IMR-90 (cell line): ENCODE data around the gene SCARF2. TPM values are rescaled to one million over a fixed set of nuclear protein-coding genes. Genes with fewer than 3 reads are reported as not detected.

Source experiments
- ATAC-seq: fragments of 200-7000 bp; cut with Tn5 transposase; 2 replicates; pipeline ENCODE4 v1.9.1; 2020; ENCODE audit warnings: low read depth, mild to moderate bottlenecking, moderate library complexity
- BruUV-seq: library from RNA; stranded (reverse); fragments of 400-500 nt; replicated peaks from 2 replicates; lab custom pipeline; 2021; lab: Mats Ljungman, UMichigan
- CTCF ChIA-PET: fragments of 300-600 bp; formaldehyde crosslinking; extraction: SDS; loops from one replicate; lab custom pipeline; 2021; ENCODE audit warnings: antibody characterized with exemption; lab: Yijun Ruan, JAX
- POLR2A ChIA-PET: fragments of 300-600 bp; sonication (Branson Sonifier 250); formaldehyde crosslinking; loops from one replicate; lab custom pipeline; 2022; ENCODE audit warnings: antibody characterized with exemption; ENCODE audit not compliant: unreplicated experiment; lab: Charles Lee
- DNase-seq: peaks from one replicate; pipeline ENCODE4 v3.0.0; 2013
- H2AFZ ChIP-seq: replicated peaks from 2 replicates; pipeline ENCODE3; 2013; ENCODE audit warnings: low read length, mild to moderate bottlenecking; ENCODE audit not compliant: poor library complexity
- H2AK5ac ChIP-seq: 2 replicates; pipeline ENCODE4 v1.6.1; 2013; ENCODE audit warnings: low read depth, low read length, inconsistent platforms
- H2AK9ac ChIP-seq: replicated peaks from 2 replicates; pipeline ENCODE3; 2013; ENCODE audit warnings: mild to moderate bottlenecking, low read depth, low read length, moderate library complexity; ENCODE audit not compliant: poor library complexity
- H2BK120ac ChIP-seq: 2 replicates; pipeline ENCODE4 v1.6.1; 2013; ENCODE audit warnings: low read depth, low read length, inconsistent platforms
- H2BK15ac ChIP-seq: 3 replicates; pipeline ENCODE4 v1.6.1; 2013; ENCODE audit warnings: low read depth, low read length, inconsistent platforms
- H2BK20ac ChIP-seq: 2 replicates; pipeline ENCODE4 v1.6.1; 2013; ENCODE audit warnings: low read depth, mild to moderate bottlenecking, inconsistent platforms, low read length, moderate library complexity
- H2BK5ac ChIP-seq: 2 replicates; pipeline ENCODE4 v1.6.1; 2013; ENCODE audit warnings: mild to moderate bottlenecking, low read depth, low read length, inconsistent platforms; ENCODE audit not compliant: poor library complexity, severe bottlenecking
- H3K14ac ChIP-seq: replicated peaks from 2 replicates; pipeline ENCODE4 v1.6.1; 2013; ENCODE audit warnings: low read depth, low read length, inconsistent platforms
- H3K18ac ChIP-seq: 2 replicates; pipeline ENCODE4 v1.6.1; 2013; ENCODE audit warnings: low read depth, low read length, control low read depth
- H3K23ac ChIP-seq: 2 replicates; pipeline ENCODE4 v1.6.1; 2013; ENCODE audit warnings: low read depth, low read length, inconsistent platforms
- H3K27ac ChIP-seq: 2 replicates; pipeline ENCODE4 v1.5.1; 2013; ENCODE audit warnings: mild to moderate bottlenecking, control low read depth, low read length; ENCODE audit not compliant: insufficient read depth
- H3K27me3 ChIP-seq: 2 replicates; pipeline ENCODE4 v1.6.1; 2013; ENCODE audit warnings: low read length; ENCODE audit not compliant: control insufficient read depth, insufficient read depth
- H3K36me3 ChIP-seq: 2 replicates; pipeline ENCODE4 v1.6.1; 2013; ENCODE audit warnings: low read length, mixed read lengths; ENCODE audit not compliant: control insufficient read depth, insufficient read depth
- H3K4ac ChIP-seq: 2 replicates; pipeline ENCODE4 v1.6.1; 2013; ENCODE audit warnings: low read depth, low read length, inconsistent platforms
- H3K4me1 ChIP-seq: 2 replicates; pipeline ENCODE4 v1.6.1; 2013; ENCODE audit warnings: low read length, mixed read lengths; ENCODE audit not compliant: control insufficient read depth, insufficient read depth
- H3K4me2 ChIP-seq: 2 replicates; pipeline ENCODE4 v1.6.1; 2013; ENCODE audit warnings: low read depth, mild to moderate bottlenecking, control low read depth, low read length, moderate library complexity
- H3K4me3 ChIP-seq: 2 replicates; pipeline ENCODE4 v1.5.1; 2013; ENCODE audit warnings: low read depth, mild to moderate bottlenecking, control low read depth, low read length, moderate library complexity; ENCODE audit not compliant: insufficient read depth
- H3K56ac ChIP-seq: 2 replicates; pipeline ENCODE4 v1.6.1; 2013; ENCODE audit warnings: low read length, inconsistent platforms; ENCODE audit not compliant: insufficient read depth; ENCODE audit errors: extremely low read depth
- H3K79me1 ChIP-seq, 2 experiments: 2 replicates each; pipeline ENCODE4 v1.6.1; 2013; ENCODE audit warnings: low read length in 2 of 2, inconsistent platforms in 1 of 2, low read depth in 1 of 2
- H3K9ac ChIP-seq: 2 replicates; pipeline ENCODE4 v1.6.1; 2013; ENCODE audit warnings: low read depth, low read length, control low read depth
- H3K9me1 ChIP-seq: 2 replicates; pipeline ENCODE4 v1.6.1; 2013; ENCODE audit warnings: low read length, inconsistent platforms; ENCODE audit not compliant: insufficient read depth
- H3K9me3 ChIP-seq: 2 replicates; pipeline ENCODE4 v1.6.1; 2013; ENCODE audit warnings: low read length; ENCODE audit not compliant: control insufficient read depth, insufficient read depth
- H4K20me1 ChIP-seq: 2 replicates; pipeline ENCODE4 v1.6.1; 2013; ENCODE audit warnings: low read length, inconsistent platforms; ENCODE audit not compliant: insufficient read depth
- H4K5ac ChIP-seq: 2 replicates; pipeline ENCODE4 v1.6.1; 2013; ENCODE audit warnings: mild to moderate bottlenecking, low read depth, low read length, control low read depth
- H4K8ac ChIP-seq, 2 experiments: 2 replicates each; pipeline ENCODE4 v1.6.1; 2013; ENCODE audit warnings: low read depth in 2 of 2, low read length in 2 of 2, control low read depth in 1 of 2, inconsistent platforms in 1 of 2
- H4K91ac ChIP-seq: 2 replicates; pipeline ENCODE4 v1.6.1; 2013; ENCODE audit warnings: low read depth, low read length, inconsistent platforms; ENCODE audit not compliant: insufficient read depth
- BHLHE40 ChIP-seq: fragments of 150-350 bp; IDR thresholded peaks from 2 replicates; pipeline ENCODE4 v1.6.1; 2016; ENCODE audit warnings: mild to moderate bottlenecking, low read depth, low read length
- CEBPB ChIP-seq: IDR thresholded peaks from 2 replicates; pipeline ENCODE4 v1.6.1; 2012; ENCODE audit warnings: low read depth, low read length, improper control_type of control experiment
- CHD1 ChIP-seq: IDR thresholded peaks from 2 replicates; pipeline ENCODE4 v1.6.1; 2012; ENCODE audit warnings: low read depth, low read length, improper control_type of control experiment
- FOS ChIP-seq: fragments of 150-350 bp; IDR thresholded peaks from 2 replicates; pipeline ENCODE4 v1.6.1; 2016; ENCODE audit warnings: low read depth, low read length
- MAZ ChIP-seq: IDR thresholded peaks from 2 replicates; pipeline ENCODE4 v1.6.1; 2012; ENCODE audit warnings: low read depth, mild to moderate bottlenecking, low read length, improper control_type of control experiment, moderate library complexity, borderline replicate concordance
- MXI1 ChIP-seq: IDR thresholded peaks from 2 replicates; pipeline ENCODE4 v1.6.1; 2012; ENCODE audit warnings: low read depth, mild to moderate bottlenecking, low read length, moderate library complexity, borderline replicate concordance
- NFE2L2 ChIP-seq: fragments of 150-350 bp; IDR thresholded peaks from 2 replicates; pipeline ENCODE4 v1.6.1; 2016; ENCODE audit warnings: low read depth, mild to moderate bottlenecking, low read length
- POLR2A ChIP-seq: IDR thresholded peaks from 2 replicates; pipeline ENCODE4 v1.6.1; 2012; ENCODE audit warnings: mild to moderate bottlenecking, low read depth, low read length
- RAD21 ChIP-seq: IDR thresholded peaks from 2 replicates; pipeline ENCODE4 v1.6.1; 2012; ENCODE audit warnings: low read length, improper control_type of control experiment
- RCOR1 ChIP-seq: IDR thresholded peaks from 2 replicates; pipeline ENCODE4 v1.6.1; 2012; ENCODE audit warnings: mild to moderate bottlenecking, low read length, improper control_type of control experiment; ENCODE audit not compliant: insufficient replicate concordance
- SMC3 ChIP-seq: fragments of 150-350 bp; IDR thresholded peaks from 2 replicates; pipeline ENCODE4 v1.6.1; 2016; ENCODE audit warnings: low read depth, mild to moderate bottlenecking, antibody characterized with exemption, low read length, moderate library complexity
- WGBS, 2 experiments: methylation state at CpG; one replicate each; pipeline versions ENCODE4 v1.1.5 to v1.1.7; 2013; ENCODE audit warnings: missing lambda C conversion rate in 2 of 2; ENCODE audit not compliant: insufficient read length in 1 of 2; ENCODE audit errors: extremely low coverage in 2 of 2; 5-methylcytosine and 5-hydroxymethylcytosine counted together
- dilution Hi-C: fragments of 300-500 bp; cut with HindIII; formaldehyde crosslinking; loops from one replicate; pipeline ENCODE4 v1.14.3; 2018; ENCODE audit warnings: low sequenced_read_pairs; ENCODE audit not compliant: unreplicated experiment
- in situ Hi-C: fragments of 300-500 bp; cut with MboI; formaldehyde crosslinking; loops from 3 replicates; pipeline ENCODE4 v1.14.3; 2019; ENCODE audit warnings: low sequenced_read_pairs, inconsistent platforms, mixed read lengths
- intact Hi-C: fragments of 100-400 bp; cut with micrococcal nuclease; formaldehyde crosslinking; loops from 2 replicates; pipeline ENCODE4 v1.10.0; 2022
- polyA plus RNA-seq, 3 experiments: library from polyadenylated mRNA; depleted of rRNA; stranded (reverse); fragments of >200 nt; gene quantifications; 2 replicates each; pipeline ENCODE4 v1.2.3, GENCODE V29; 2012; ENCODE audit warnings: low replicate concordance in 1 of 3
- total RNA-seq: library from RNA; depleted of rRNA; stranded (reverse); fragments of >200 nt; gene quantifications from 2 replicates; pipeline ENCODE4 v1.2.3, GENCODE V29; 2012
- TF ChIP-seq, protein P1 (sequence below): conservative IDR thresholded peaks from 2 replicates; pipeline ENCODE4 v1.5.1; 2012; ENCODE audit warnings: mild to moderate bottlenecking, low read depth, low read length, improper control_type of control experiment
- TF ChIP-seq, protein P2 (sequence below): fragments of 150-350 bp; IDR thresholded peaks from 2 replicates; pipeline ENCODE4 v1.6.1; 2016; ENCODE audit warnings: low read depth, mild to moderate bottlenecking, low read length, moderate library complexity, borderline replicate concordance
- TF ChIP-seq, protein P3 (sequence below): fragments of 150-350 bp; IDR thresholded peaks from 2 replicates; pipeline ENCODE4 v1.6.1; 2017; ENCODE audit warnings: mild to moderate bottlenecking, antibody characterized with exemption, low read length, low read depth

The SCARF2 gene
- total and polyA plus RNA-seq, 2 of the 4 experiments (the other 2 are of a cell fraction): 3.4 to 37.0 TPM

DNA sequence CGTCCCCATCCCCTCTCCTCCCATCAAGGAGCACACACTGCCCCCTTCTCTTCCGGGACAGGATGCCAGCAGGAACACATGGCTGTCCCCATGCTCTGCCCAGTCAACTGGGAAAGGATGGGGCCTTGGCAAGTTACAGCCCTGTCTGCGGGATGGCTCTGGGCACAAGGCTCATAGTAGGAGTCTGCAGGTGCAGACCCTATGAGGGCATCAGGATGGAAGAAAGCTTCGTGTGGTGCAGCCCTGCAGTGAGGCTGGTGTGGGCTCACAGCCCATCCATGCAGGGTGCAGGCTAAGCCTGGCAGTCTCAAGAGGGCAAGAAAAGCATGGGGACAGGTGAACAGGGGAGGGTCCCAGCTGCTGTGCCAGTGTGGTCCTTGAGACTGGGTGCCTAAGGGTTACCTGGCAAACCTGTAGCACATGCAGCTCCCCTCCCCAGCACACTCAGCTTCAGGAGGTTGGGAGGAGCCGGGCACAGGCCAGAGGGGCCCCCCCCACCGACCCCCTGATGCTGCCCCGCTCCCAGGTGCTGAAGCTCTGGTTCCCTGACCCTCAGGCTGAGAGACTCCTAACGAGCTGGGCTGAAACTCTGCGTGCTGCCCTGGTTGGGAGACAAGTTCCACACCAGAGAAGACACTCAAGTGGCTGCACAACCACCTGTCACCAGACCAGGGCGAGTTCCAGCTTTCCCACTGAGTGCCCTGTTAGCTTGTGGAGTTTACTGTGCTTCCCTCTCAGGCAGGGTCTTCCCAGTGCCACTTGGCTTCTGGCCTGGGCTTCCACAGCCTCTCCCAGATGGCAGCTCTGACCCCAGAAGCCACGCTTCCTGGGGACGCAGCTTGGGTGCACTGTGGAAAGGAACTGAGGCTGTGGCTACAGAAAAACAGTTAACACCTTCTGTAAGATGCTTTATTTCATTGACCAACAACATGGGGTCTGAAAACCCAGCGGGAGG is 3.3 kb upstream of the SCARF2 start:
- Histone ChIP-seq H3K23ac (no peak overlapping the region), H2AK9ac (no peak overlapping the region), H3K79me1 (peaks cover 12 to 31% of the 10 kb centered on the region in 2 experiments; a peak in 3 of 4 replicates), H4K5ac (no peak overlapping the region), H3K14ac (no peak overlapping the region), H3K56ac (no peak overlapping the region), H2BK15ac (no peak overlapping the region), H4K91ac (no peak overlapping the region), H3K4ac (no peak overlapping the region), H3K4me3 (no peak overlapping the region), H4K8ac (no peak overlapping the region), H2BK5ac (no peak overlapping the region), H3K4me1 (peaks cover 7% of the 10 kb centered on the region), H3K18ac (no peak overlapping the region), H2AFZ (no peak overlapping the region), H3K4me2 (no peak overlapping the region), H3K36me3 (peaks cover 18% of the 10 kb centered on the region), H2BK20ac (no peak overlapping the region), H2AK5ac (no peak overlapping the region), H3K9me3 (no peaks in the 10 kb centered on the region), H3K27ac (no peak overlapping the region), H3K27me3 (no peaks in the 10 kb centered on the region), H3K9me1 (peaks cover 4% of the 10 kb centered on the region; the same call in 1 of the 2 replicates), H3K9ac (no peak overlapping the region), H4K20me1 (peaks cover 9% of the 10 kb centered on the region), H2BK120ac (no peak overlapping the region)
- DNase-seq (no peak), ATAC-seq (no peak)
- BruUV-seq: no TSS peak
- intact Hi-C loops (no loop called here), dilution Hi-C loops (no loop called here), in situ Hi-C loops (no loop called here)
- ChIA-PET CTCF (no interaction called here), POLR2A (no interaction called here)
- WGBS, 2 experiments: 73% methylated on average over 4 of the region's 13 CpGs; no CpG with 5 or more reads in 1 of the 2 experiments
- no peak for TF ChIP-seq NFE2L2
- TF ChIP-seq POLR2A: no peak
- TF ChIP-seq CEBPB: no peak
- no peak for TF ChIP-seq MAZ
- TF ChIP-seq SMC3: no peak
- no peak for TF ChIP-seq BHLHE40
- no peak for TF ChIP-seq CHD1
- TF ChIP-seq, protein P1, sequence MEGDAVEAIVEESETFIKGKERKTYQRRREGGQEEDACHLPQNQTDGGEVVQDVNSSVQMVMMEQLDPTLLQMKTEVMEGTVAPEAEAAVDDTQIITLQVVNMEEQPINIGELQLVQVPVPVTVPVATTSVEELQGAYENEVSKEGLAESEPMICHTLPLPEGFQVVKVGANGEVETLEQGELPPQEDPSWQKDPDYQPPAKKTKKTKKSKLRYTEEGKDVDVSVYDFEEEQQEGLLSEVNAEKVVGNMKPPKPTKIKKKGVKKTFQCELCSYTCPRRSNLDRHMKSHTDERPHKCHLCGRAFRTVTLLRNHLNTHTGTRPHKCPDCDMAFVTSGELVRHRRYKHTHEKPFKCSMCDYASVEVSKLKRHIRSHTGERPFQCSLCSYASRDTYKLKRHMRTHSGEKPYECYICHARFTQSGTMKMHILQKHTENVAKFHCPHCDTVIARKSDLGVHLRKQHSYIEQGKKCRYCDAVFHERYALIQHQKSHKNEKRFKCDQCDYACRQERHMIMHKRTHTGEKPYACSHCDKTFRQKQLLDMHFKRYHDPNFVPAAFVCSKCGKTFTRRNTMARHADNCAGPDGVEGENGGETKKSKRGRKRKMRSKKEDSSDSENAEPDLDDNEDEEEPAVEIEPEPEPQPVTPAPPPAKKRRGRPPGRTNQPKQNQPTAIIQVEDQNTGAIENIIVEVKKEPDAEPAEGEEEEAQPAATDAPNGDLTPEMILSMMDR: no peak
- TF ChIP-seq RCOR1: no peak
- TF ChIP-seq FOS: no peak
- TF ChIP-seq, protein P2, sequence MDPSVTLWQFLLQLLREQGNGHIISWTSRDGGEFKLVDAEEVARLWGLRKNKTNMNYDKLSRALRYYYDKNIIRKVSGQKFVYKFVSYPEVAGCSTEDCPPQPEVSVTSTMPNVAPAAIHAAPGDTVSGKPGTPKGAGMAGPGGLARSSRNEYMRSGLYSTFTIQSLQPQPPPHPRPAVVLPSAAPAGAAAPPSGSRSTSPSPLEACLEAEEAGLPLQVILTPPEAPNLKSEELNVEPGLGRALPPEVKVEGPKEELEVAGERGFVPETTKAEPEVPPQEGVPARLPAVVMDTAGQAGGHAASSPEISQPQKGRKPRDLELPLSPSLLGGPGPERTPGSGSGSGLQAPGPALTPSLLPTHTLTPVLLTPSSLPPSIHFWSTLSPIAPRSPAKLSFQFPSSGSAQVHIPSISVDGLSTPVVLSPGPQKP: no peak
- TF ChIP-seq RAD21: no peak
- TF ChIP-seq MXI1: no peak
- TF ChIP-seq, protein P3, sequence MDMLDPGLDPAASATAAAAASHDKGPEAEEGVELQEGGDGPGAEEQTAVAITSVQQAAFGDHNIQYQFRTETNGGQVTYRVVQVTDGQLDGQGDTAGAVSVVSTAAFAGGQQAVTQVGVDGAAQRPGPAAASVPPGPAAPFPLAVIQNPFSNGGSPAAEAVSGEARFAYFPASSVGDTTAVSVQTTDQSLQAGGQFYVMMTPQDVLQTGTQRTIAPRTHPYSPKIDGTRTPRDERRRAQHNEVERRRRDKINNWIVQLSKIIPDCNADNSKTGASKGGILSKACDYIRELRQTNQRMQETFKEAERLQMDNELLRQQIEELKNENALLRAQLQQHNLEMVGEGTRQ: no peak
